Sigmoid colon (tissue), 4 donors: ENCODE results near the gene GABARAPL1.

ENCODE experiments used
- EP300 ChIP-seq, 4 donors: sonication (generic); formaldehyde crosslinking; IDR thresholded peaks; one replicate each; pipeline ENCODE4 v1.6.1; 2017; ENCODE audit warnings: antibody characterized with exemption in 4 of 4
- POLR2A ChIP-seq, 2 donors: fragments of 450-650 bp; IDR thresholded peaks; one replicate each; pipeline ENCODE4 v1.6.1; 2016; ENCODE audit warnings: antibody characterized with exemption in 2 of 2, mild to moderate bottlenecking in 2 of 2, moderate library complexity in 2 of 2
- POLR2AphosphoS5 ChIP-seq, 4 donors: sonication (generic); formaldehyde crosslinking; IDR thresholded peaks; one replicate each; pipeline ENCODE4 v1.6.1; 2017; ENCODE audit warnings: antibody characterized with exemption in 4 of 4
- TF ChIP-seq, protein P1 (sequence below), 4 experiments: fragments of 450-650 bp in 3 of 4; fragments of 200-600 bp in 1 of 4; IDR thresholded peaks; one replicate each; pipeline ENCODE4 v1.5.1; 2016 to 2019; ENCODE audit warnings: antibody characterized with exemption in 4 of 4, mild to moderate bottlenecking in 3 of 4, moderate library complexity in 2 of 4

DNA sequence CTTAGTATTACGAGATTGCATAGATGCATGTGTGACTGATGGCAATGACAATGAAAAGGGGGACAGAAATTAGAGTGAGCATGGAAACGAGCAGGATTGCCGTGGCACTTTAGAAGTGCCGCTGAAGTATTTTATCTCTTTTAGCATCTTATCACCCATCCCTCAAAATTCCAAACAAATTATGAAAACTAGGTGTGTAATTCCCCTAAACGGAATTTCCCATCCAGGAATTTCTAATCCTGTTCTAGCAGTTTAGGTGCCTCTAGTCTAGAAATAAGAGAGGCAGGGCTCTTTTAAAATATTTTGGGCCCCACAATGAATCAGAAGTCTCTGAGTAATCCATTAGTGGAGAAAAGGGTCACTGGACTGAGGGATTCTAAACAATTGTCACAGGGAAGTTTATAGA is 32.9 kb upstream of the GABARAPL1 start:
- TF ChIP-seq, protein P1, sequence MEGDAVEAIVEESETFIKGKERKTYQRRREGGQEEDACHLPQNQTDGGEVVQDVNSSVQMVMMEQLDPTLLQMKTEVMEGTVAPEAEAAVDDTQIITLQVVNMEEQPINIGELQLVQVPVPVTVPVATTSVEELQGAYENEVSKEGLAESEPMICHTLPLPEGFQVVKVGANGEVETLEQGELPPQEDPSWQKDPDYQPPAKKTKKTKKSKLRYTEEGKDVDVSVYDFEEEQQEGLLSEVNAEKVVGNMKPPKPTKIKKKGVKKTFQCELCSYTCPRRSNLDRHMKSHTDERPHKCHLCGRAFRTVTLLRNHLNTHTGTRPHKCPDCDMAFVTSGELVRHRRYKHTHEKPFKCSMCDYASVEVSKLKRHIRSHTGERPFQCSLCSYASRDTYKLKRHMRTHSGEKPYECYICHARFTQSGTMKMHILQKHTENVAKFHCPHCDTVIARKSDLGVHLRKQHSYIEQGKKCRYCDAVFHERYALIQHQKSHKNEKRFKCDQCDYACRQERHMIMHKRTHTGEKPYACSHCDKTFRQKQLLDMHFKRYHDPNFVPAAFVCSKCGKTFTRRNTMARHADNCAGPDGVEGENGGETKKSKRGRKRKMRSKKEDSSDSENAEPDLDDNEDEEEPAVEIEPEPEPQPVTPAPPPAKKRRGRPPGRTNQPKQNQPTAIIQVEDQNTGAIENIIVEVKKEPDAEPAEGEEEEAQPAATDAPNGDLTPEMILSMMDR (IDR thresholded peaks at IDR 0.05) = no peak
- TF ChIP-seq POLR2A (IDR thresholded peaks at IDR 0.05) (no peak), POLR2AphosphoS5 (IDR thresholded peaks at IDR 0.05) (no peak), EP300 (IDR thresholded peaks at IDR 0.05) (no peak)
